Stimulated activated memory B cell treated with anti-CD40 and anti-IgM and Interleukin-4, amounts not matched to agents 10 μg/mL and 1 μg/mL and 100 μg/mL, for 72 hours (primary cell): ENCODE data around the gene GRM8.
A peak's percentile ranks its signal among the peaks of the same experiment; 100 is the strongest.

ENCODE experiments used
- ATAC-seq: fragments of 150-1000 bp; cut with Tn5 transposase; 2 replicates; pipeline ENCODE4 v1.10.0; 2021
- H3K27ac Mint-ChIP-seq: one replicate; pipeline ENCODE4 v1.8.0; 2022; ENCODE audit warnings: mild to moderate bottlenecking, mixed read lengths
- H3K27me3 Mint-ChIP-seq: one replicate; pipeline ENCODE4 v1.8.0; 2022; ENCODE audit warnings: mixed read lengths
- H3K36me3 Mint-ChIP-seq: one replicate; pipeline ENCODE4 v1.8.0; 2022; ENCODE audit warnings: mixed read lengths
- H3K4me1 Mint-ChIP-seq: one replicate; pipeline ENCODE4 v1.8.0; 2022; ENCODE audit warnings: mixed read lengths
- H3K4me3 Mint-ChIP-seq: one replicate; pipeline ENCODE4 v1.8.0; 2022; ENCODE audit warnings: mild to moderate bottlenecking, moderate library complexity, mixed read lengths
- H3K9me3 Mint-ChIP-seq: one replicate; pipeline ENCODE4 v1.8.0; 2022; ENCODE audit warnings: mixed read lengths

The GRM8 gene

GRCh38 chr7:126820925-126821324, 431.8 kb downstream of the GRM8 start:
- Mint-ChIP-seq H3K4me3 (no peak overlapping the region), H3K27me3 (no peaks in the 10 kb centered on the region), H3K36me3 (no peaks in the 10 kb centered on the region), H3K4me1 (no peaks in the 10 kb centered on the region), H3K9me3 (no peaks in the 10 kb centered on the region), H3K27ac (no peak overlapping the region)
- ATAC-seq = no peak

GRCh38 chr7:126819197-126819484, 433.6 kb downstream of the GRM8 start:
- no peaks in the 10 kb centered on the region for H3K27me3 Mint-ChIP-seq
- no peak overlapping the region for H3K27ac Mint-ChIP-seq
- no peaks in the 10 kb centered on the region for H3K4me1 Mint-ChIP-seq
- ATAC-seq = no peak
- no peaks in the 10 kb centered on the region for H3K9me3 Mint-ChIP-seq
- no peak overlapping the region for H3K4me3 Mint-ChIP-seq
- no peaks in the 10 kb centered on the region for H3K36me3 Mint-ChIP-seq

GRCh38 chr7:126818393-126819196, 434.1 kb downstream of the GRM8 start:
- Mint-ChIP-seq H3K27ac (no peak overlapping the region), H3K4me3 (no peak overlapping the region), H3K9me3 (no peaks in the 10 kb centered on the region), H3K27me3 (no peaks in the 10 kb centered on the region), H3K4me1 (no peaks in the 10 kb centered on the region), H3K36me3 (no peaks in the 10 kb centered on the region)
- no peak for ATAC-seq

GRCh38 chr7:126809188-126809587, 443.6 kb downstream of the GRM8 start:
- H3K36me3 Mint-ChIP-seq = no peaks in the 10 kb centered on the region
- H3K9me3 Mint-ChIP-seq = peaks cover 4% of the 10 kb centered on the region

GRCh38 chr7:126806614-126807013, 446.1 kb downstream of the GRM8 start:
- Mint-ChIP-seq H3K4me1 (no peaks in the 10 kb centered on the region), H3K4me3 (no peak overlapping the region), H3K27ac (no peak overlapping the region), H3K9me3 (peaks cover 4% of the 10 kb centered on the region), H3K36me3 (no peaks in the 10 kb centered on the region), H3K27me3 (peaks cover 13% of the 10 kb centered on the region)
- no peak for ATAC-seq

More at GRCh38 chr7:126809188-126809587, 443.6 kb downstream of the GRM8 start:
- H3K4me3 Mint-ChIP-seq = no peak overlapping the region
- no peak overlapping the region for H3K27ac Mint-ChIP-seq
- H3K4me1 Mint-ChIP-seq = no peaks in the 10 kb centered on the region
- no peak for ATAC-seq
- H3K27me3 Mint-ChIP-seq = peaks cover 13% of the 10 kb centered on the region

GRCh38 chr7:126805351-126805750, 447.4 kb downstream of the GRM8 start:
- H3K4me3 Mint-ChIP-seq = no peak overlapping the region

GRCh38 chr7:126804604-126805003, 448.1 kb downstream of the GRM8 start:
- no peak for ATAC-seq
- Mint-ChIP-seq H3K27ac (no peak overlapping the region), H3K9me3 (no peaks in the 10 kb centered on the region)

More at GRCh38 chr7:126805351-126805750, 447.4 kb downstream of the GRM8 start:
- ATAC-seq = no peak
- Mint-ChIP-seq H3K4me1 (no peaks in the 10 kb centered on the region), H3K9me3 (no peaks in the 10 kb centered on the region), H3K27me3 (peaks cover 13% of the 10 kb centered on the region), H3K36me3 (no peaks in the 10 kb centered on the region), H3K27ac (no peak overlapping the region)

GRCh38 chr7:126803990-126804389, 448.8 kb downstream of the GRM8 start:
- Mint-ChIP-seq H3K9me3 (no peaks in the 10 kb centered on the region), H3K36me3 (no peaks in the 10 kb centered on the region), H3K4me3 (no peak overlapping the region), H3K27ac (no peak overlapping the region), H3K27me3 (peaks cover 13% of the 10 kb centered on the region), H3K4me1 (no peaks in the 10 kb centered on the region)
- no peak for ATAC-seq

More at GRCh38 chr7:126804604-126805003, 448.1 kb downstream of the GRM8 start:
- Mint-ChIP-seq H3K4me3 (no peak overlapping the region), H3K27me3 (peaks cover 13% of the 10 kb centered on the region), H3K36me3 (no peaks in the 10 kb centered on the region), H3K4me1 (no peaks in the 10 kb centered on the region)

GRCh38 chr7:126803060-126803665, 449.6 kb downstream of the GRM8 start:
- Mint-ChIP-seq H3K27me3 (peaks cover 13% of the 10 kb centered on the region), H3K4me1 (no peaks in the 10 kb centered on the region), H3K27ac (no peak overlapping the region), H3K9me3 (no peaks in the 10 kb centered on the region), H3K4me3 (no peak overlapping the region), H3K36me3 (no peaks in the 10 kb centered on the region)
- peak; percentile 61 for ATAC-seq

GRCh38 chr7:126801733-126802132, 451.0 kb downstream of the GRM8 start:
- no peak for ATAC-seq
- Mint-ChIP-seq H3K9me3 (no peaks in the 10 kb centered on the region), H3K27ac (no peak overlapping the region), H3K4me1 (no peaks in the 10 kb centered on the region), H3K4me3 (no peak overlapping the region), H3K36me3 (no peaks in the 10 kb centered on the region), H3K27me3 (peaks cover 13% of the 10 kb centered on the region)

GRCh38 chr7:126799541-126799940, 453.2 kb downstream of the GRM8 start:
- H3K4me1 Mint-ChIP-seq = no peaks in the 10 kb centered on the region

GRCh38 chr7:126792521-126792920, 460.2 kb downstream of the GRM8 start:
- Mint-ChIP-seq H3K9me3 (no peaks in the 10 kb centered on the region), H3K36me3 (no peaks in the 10 kb centered on the region), H3K4me1 (no peaks in the 10 kb centered on the region), H3K4me3 (no peak overlapping the region), H3K27me3 (no peaks in the 10 kb centered on the region), H3K27ac (no peak overlapping the region)
- ATAC-seq = no peak

More at GRCh38 chr7:126799541-126799940, 453.2 kb downstream of the GRM8 start:
- H3K27ac Mint-ChIP-seq = no peak overlapping the region
- ATAC-seq = no peak
- no peaks in the 10 kb centered on the region for H3K9me3 Mint-ChIP-seq
- H3K27me3 Mint-ChIP-seq = peaks cover 3% of the 10 kb centered on the region
- no peak overlapping the region for H3K4me3 Mint-ChIP-seq
- no peaks in the 10 kb centered on the region for H3K36me3 Mint-ChIP-seq

GRCh38 chr7:126791306-126791705, 461.4 kb downstream of the GRM8 start:
- Mint-ChIP-seq H3K36me3 (no peaks in the 10 kb centered on the region), H3K4me3 (no peak overlapping the region), H3K9me3 (no peaks in the 10 kb centered on the region), H3K4me1 (no peaks in the 10 kb centered on the region), H3K27me3 (no peaks in the 10 kb centered on the region), H3K27ac (no peak overlapping the region)
- ATAC-seq = no peak

GRCh38 chr7:126790763-126791162, 462.0 kb downstream of the GRM8 start:
- Mint-ChIP-seq H3K36me3 (no peaks in the 10 kb centered on the region), H3K4me3 (no peak overlapping the region), H3K27me3 (no peaks in the 10 kb centered on the region), H3K27ac (no peak overlapping the region), H3K4me1 (no peaks in the 10 kb centered on the region), H3K9me3 (no peaks in the 10 kb centered on the region)
- ATAC-seq = no peak

GRCh38 chr7:126783613-126784012, 469.1 kb downstream of the GRM8 start:
- H3K27me3 Mint-ChIP-seq = no peaks in the 10 kb centered on the region
- H3K27ac Mint-ChIP-seq = no peak overlapping the region
- no peak overlapping the region for H3K4me3 Mint-ChIP-seq
- ATAC-seq = no peak
- H3K36me3 Mint-ChIP-seq = no peaks in the 10 kb centered on the region
- no peaks in the 10 kb centered on the region for H3K4me1 Mint-ChIP-seq
- no peaks in the 10 kb centered on the region for H3K9me3 Mint-ChIP-seq

GRCh38 chr7:126780993-126781392, 471.7 kb downstream of the GRM8 start:
- Mint-ChIP-seq H3K36me3 (no peaks in the 10 kb centered on the region), H3K27me3 (no peaks in the 10 kb centered on the region), H3K9me3 (no peaks in the 10 kb centered on the region), H3K4me3 (no peak overlapping the region), H3K4me1 (no peaks in the 10 kb centered on the region), H3K27ac (no peak overlapping the region)
- no peak for ATAC-seq
